Inflammatory macrophage treated with lipopolysaccharide for 4 hours (primary cell): ENCODE data around the gene SNX10.

ENCODE experiments used
- DNase-seq: peaks from one replicate; pipeline ENCODE4 v3.0.0-alpha.2; 2020

Gene SNX10

DNA sequence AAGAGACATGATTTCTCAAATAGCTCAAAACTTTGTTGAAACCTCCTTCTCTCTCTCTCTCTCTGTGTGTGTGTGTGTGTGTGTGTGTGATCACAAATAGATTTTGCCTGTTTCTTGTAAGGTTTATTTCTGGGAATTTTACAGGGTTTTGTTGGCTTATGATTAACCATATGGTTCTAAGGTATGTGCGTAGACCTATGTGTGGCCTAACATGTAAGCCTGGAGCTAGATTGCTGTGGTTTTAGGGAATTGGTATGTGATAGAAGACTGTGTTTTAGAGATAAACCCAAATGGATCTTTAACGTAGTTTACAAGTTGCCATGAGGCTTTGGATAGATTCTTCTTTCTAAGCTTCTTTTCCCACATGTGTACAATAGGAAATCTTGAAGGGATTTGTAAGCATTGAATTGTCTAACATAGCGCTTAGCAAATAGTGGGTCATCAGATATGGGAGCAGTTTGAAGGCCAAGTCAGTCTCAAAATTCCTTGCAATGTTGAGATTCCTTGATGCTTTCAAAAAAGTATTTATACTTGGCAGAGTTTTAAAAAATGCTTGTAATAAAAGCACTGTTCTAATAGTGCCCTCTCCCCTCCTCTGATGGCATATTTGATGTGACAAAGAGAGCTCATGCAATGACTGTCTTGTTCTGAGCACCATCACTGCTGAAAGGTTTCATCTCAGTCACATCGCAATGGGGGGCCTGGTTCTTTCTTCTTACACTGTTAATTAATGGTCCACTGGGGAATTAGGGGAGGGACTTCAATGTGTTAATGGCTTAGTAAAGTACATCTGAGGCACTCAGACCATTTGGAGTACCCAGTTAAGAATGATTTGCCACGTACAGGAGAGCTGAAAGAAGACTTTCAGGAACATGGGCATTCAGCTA lies 118.2 kb downstream of the SNX10 start:
- DNase-seq = no peak

DNA sequence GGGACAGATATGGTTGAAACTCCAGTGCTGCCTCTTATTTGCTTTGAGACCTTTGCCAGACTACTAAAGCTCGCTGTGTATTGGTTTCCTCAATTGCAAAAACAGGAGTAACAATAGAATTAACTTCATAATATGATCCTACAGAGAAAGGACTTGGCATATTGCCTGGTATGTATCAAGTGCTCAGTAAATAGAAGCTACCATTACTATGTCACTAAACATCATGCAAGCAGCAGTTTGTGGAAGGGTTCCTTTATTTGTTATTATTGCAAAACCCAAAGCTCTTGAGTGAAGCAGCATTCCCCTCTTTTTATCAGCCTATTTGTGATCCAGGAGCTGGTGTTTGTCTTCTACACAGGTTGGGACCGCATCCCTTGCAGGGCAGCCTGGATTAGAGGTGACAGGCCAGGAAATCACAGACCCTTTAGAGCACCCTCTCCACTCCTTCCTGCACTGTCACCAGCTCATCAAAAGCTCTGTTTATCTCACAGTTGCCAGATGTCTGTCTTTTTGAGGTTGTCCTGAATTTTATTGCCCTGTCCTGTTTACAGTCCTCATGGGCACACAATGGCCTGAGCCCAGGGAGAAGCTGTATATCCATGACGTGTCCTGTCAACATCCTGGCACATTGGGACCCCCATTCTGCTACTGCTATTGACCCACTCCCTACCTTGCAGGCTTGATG lies 121.5 kb downstream of the SNX10 start:
- no peak for DNase-seq

DNA sequence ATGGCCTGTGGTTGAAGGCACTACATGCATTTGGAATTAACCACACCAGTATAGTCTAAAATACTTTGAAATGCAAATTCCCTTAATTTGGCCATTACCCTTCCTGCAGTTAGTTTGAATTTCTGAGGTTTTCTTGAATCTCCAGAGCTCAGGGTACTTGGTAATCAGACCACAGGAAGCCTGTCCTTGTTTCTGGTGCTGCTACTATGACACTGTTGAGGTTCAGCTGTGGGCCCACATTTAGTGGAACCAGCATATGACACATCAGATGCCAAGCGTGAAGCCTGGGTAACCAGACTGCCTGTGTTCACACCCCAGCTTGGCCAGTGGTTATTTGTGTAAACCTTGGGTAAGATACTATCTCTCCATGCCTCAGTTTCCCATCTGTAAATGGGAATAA lies 124.3 kb downstream of the SNX10 start:
- DNase-seq = no peak

DNA sequence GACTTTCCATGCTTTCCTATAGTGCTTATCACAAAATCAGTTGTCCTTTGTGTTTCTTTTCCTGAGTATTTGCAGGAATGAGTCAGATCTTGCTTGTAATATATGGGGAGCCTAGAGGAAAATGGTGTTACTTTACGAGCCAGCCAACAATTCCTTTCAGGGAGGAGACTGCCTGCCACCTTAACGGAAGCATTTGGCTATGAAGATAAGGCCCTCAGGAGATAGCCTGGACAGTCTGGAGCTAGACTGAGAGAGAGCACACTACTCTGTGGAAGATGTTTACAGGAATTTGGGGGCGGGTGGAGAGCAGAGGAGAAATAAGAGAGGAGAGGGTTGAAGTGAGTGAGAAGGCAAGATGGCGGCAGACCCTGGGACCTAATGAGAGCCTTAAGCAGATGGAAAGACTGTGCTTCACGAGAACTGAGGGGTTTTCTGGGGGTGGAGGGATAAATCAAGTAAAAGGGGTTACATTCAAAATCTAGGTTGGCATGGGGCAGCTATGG lies 126.3 kb downstream of the SNX10 start:
- no peak for DNase-seq

DNA sequence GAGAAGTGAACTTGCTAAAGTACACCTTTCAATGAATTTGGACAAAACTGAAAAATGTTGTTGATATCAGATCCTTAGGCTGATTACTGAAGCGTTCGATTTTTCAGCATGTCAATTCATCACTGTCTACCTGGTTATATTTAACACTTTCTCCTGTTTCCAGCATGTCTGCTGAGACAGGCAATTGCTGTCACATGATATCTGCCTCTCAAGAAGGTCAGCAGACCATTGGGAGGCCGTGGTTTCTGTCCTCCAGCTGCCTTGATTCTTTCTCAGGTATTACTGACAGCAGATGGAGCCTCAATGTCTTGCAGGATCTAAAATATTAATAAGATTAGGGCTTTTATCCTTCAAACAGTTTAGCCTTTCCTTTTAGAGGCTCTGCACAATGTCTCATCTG lies 127.5 kb downstream of the SNX10 start:
- no peak for DNase-seq

DNA sequence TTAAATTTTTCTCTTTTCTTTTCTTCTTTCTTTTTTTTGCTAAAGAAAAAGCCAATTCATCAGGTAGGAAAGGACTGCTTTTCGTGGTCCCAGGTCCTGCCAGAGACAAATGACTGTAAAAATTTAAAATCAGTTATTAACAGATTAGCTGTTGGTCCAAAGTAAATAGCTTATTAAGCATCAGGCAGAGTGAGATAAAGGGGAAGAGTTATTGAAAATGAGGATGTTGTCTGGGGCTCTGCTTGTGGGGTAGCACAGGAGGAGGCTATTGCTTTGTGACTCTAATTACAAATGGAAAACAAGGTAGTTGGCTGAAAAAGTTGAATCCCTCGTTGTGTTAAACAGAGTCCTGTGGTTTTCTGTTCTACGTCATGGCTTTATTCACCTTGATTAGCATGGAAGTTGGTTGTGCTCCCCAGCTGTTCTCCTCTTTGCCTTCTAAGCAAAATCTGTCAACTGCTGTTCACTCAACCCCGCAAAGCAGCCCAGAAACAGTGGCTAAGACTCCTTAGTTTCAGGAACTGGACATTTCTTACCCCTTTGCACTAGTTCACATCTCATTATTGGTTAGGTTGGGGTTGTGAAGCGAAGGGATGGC lies 128.9 kb downstream of the SNX10 start:
- no peak for DNase-seq

DNA sequence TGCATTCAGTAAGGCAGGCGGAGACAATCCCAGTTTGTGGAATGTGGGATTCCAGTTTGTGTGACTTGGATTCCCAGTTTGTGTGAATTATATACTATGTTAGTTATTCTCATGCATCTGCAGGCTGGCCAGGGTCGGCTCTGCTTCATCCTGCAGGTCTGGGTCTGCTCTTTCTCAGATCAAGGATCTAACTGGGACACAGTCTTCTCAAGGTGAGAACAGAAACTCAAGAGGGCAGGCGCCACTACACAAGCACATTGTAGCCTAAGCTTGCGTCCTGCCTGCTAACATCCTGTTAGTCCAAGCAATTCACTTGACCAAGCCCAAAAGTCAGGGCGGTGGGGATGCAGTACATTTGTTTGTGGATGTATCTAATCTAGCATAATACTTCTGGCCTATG lies 131.1 kb downstream of the SNX10 start:
- no peak for DNase-seq

DNA sequence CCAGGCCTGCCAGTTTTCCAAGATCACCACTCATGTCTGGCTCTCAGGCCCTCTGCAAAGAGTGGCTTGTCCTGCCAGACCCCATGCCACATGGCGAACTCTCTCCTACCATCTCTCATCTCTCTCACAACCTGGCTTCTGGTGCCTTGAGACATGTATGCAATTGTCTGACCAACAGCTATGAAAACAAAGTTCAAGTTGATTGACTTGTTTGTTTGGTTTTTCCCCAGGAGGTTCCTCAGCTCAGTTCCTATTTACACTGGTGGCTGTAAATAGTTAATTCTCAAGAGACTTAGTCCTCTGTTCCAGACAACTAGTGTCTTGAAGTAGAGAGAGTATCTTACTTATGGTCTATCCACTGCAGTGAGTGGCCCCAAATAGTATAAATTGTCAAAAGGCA lies 131.8 kb downstream of the SNX10 start:
- no peak for DNase-seq
